ENCODE measurements around the gene COX18. TPM values are rescaled to one million over a fixed set of nuclear protein-coding genes. Genes with fewer than 3 reads are reported as not detected.

Gene COX18
- total RNA-seq, 1 experiment from 2014 or later = 9.9 TPM

- DNase-seq (ENCODE audit: low read depth, low spot score) (no peak), ATAC-seq (no peak)
- Histone ChIP-seq H3K4me3 (ENCODE audit: low read depth in 2 of 2, low read length in 2 of 2) (no peak overlapping the region), H3K9me3 (ENCODE audit: control insufficient read depth, insufficient read depth, low read depth, low read length) (no peaks in the 10 kb centered on the region), H3K36me3 (ENCODE audit: control insufficient read depth, insufficient read depth, low read length) (peaks cover 15% of the 10 kb centered on the region), H3K27ac (ENCODE audit: low read length) (no peak overlapping the region), H3K4me1 (ENCODE audit: control insufficient read depth, insufficient read depth, low read length) (no peaks in the 10 kb centered on the region), H3K27me3 (ENCODE audit: control insufficient read depth, insufficient read depth, low read length) (no peaks in the 10 kb centered on the region)
- POLR2A ChIA-PET = no interaction called here
- in situ Hi-C loops (cut with HindIII; ENCODE audit: low pct_unique_long_range_greater_than_20kb, low sequenced_read_pairs) = no loop called here
- CTCF ChIA-PET = no interaction called here
- TF ChIP-seq REST (IDR thresholded peaks at IDR 0.05; ENCODE audit: insufficient read depth in 1 of 2, low read depth in 2 of 2, low read length in 1 of 2) = no peak
- no peak for TF ChIP-seq POLR2AphosphoS5 (IDR thresholded peaks at IDR 0.05; ENCODE audit: low read depth, low read length)
- no peak for TF ChIP-seq TCF7L2 (IDR thresholded peaks at IDR 0.05; ENCODE audit: low read depth, low read length)
- TF ChIP-seq SIN3A (IDR thresholded peaks at IDR 0.05; ENCODE audit: borderline replicate concordance, insufficient read depth, low read depth, low read length) = no peak
- TF ChIP-seq CTCF (IDR thresholded peaks at IDR 0.05) = no peak
- intact Hi-C loops (cut with micrococcal nuclease; ENCODE audit: unreplicated experiment) = no loop called here
- no TSS peak for BruUV-seq (replicated peaks)
These were observed 29.6 kb upstream of the COX18 start for GRCh38 chr4:73099143-73099542.

- DNase-seq (ENCODE audit: low read depth, low spot score) (no peak), ATAC-seq (no peak)
- TF ChIP-seq TCF7L2 (IDR thresholded peaks at IDR 0.05; ENCODE audit: low read depth, low read length) (no peak), POLR2AphosphoS5 (IDR thresholded peaks at IDR 0.05; ENCODE audit: low read depth, low read length) (no peak), CTCF (IDR thresholded peaks at IDR 0.05) (no peak), REST (IDR thresholded peaks at IDR 0.05; ENCODE audit: insufficient read depth in 1 of 2, low read depth in 2 of 2, low read length in 1 of 2) (no peak), SIN3A (IDR thresholded peaks at IDR 0.05; ENCODE audit: borderline replicate concordance, insufficient read depth, low read depth, low read length) (no peak)
- peaks cover 16% of the 10 kb centered on the region for H3K36me3 ChIP-seq (ENCODE audit: control insufficient read depth, insufficient read depth, low read length)
- ChIA-PET CTCF (no interaction called here), POLR2A (no interaction called here)
- no peaks in the 10 kb centered on the region for H3K9me3 ChIP-seq (ENCODE audit: control insufficient read depth, insufficient read depth, low read depth, low read length)
- no peaks in the 10 kb centered on the region for H3K4me1 ChIP-seq (ENCODE audit: control insufficient read depth, insufficient read depth, low read length)
- BruUV-seq (replicated peaks) = no TSS peak
- no peak overlapping the region for H3K4me3 ChIP-seq (ENCODE audit: low read depth in 2 of 2, low read length in 2 of 2)
- H3K27ac ChIP-seq (ENCODE audit: low read length) = no peak overlapping the region
- no peaks in the 10 kb centered on the region for H3K27me3 ChIP-seq (ENCODE audit: control insufficient read depth, insufficient read depth, low read length)
- intact Hi-C loops (cut with micrococcal nuclease; ENCODE audit: unreplicated experiment) = no loop called here
- in situ Hi-C loops (cut with HindIII; ENCODE audit: low pct_unique_long_range_greater_than_20kb, low sequenced_read_pairs) = no loop called here
These were observed 29.2 kb upstream of the COX18 start for GRCh38 chr4:73098713-73099112.
